GM19397 (cell line): ENCODE data around the gene LORICRIN.

Experiments
- ATAC-seq: cut with Tn5 transposase; IDR thresholded peaks from one replicate; pipeline ENCODE4 v1.9.1; 2021; ENCODE audit warnings: mild to moderate bottlenecking, moderate library complexity; ENCODE audit not compliant: unreplicated experiment

The LORICRIN gene

GRCh38 chr1:153293851-153294250 lies 34.4 kb downstream of the LORICRIN start:
- no peak for ATAC-seq

- no peak for ATAC-seq
These were observed 42.8 kb downstream of the LORICRIN start for GRCh38 chr1:153302308-153302707.

DNA sequence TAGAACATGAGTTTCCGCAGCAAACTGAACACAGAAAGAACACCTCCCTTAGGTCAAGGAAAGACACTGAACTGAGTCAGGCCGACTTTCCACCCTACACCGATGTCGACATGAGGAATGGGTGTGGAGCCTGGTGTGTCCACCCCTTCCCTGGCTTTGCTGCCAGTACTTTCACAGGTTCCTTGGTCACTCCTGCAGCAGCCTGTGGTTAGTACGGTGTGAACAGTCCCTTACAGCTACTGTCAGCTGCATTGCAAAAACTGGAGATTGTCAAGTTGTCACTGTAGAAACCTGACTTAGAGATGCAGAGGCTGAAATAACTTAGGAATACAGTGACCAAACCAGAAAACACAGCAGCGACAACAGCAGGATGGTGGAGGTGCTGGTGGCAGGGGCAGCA lies 46.2 kb downstream of the LORICRIN start:
- no peak for ATAC-seq

DNA sequence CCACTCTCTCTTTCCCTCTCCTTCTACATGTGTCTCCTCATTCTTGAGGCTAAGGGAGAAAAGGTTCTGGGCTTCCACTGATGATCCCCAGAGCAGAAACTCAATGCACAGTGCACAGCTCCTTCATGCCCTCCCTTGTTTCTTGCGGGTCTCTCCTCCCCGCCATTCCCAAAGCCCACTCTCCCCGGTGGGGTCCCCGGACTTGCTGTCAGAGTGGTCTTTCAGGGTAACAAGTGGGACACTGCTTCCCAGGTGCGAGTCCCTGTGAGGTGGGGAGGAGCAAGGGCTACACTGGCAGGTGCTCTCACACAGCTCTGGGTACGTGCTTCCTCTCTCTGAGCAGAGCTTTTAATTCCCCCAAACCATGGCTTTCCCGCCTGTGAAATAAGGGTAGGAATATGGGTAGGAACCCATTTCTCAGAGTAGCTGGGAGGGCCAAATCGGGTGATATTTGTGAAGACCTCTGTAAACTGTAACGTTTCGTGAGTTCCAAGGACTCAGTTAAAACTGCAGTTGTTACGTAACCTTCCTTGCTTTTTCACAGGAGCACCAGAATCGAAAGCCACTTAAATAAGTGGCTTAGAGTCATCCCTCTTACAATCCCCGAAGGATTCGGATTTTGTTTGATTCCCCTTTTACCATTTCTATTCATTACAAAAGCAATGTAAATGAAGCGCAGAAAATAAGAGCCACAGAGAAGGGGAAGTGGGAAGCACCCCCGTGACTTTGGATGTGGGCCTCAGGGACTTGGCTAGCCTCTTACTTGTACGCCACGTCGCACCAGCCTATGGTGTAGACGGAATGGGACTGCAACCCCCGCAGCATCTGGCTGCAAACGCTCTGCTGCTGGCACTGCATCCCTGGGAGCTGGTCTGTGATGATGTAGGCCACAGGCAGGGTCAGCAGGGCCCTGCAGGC lies 47.1 kb downstream of the LORICRIN start:
- ATAC-seq, result no peak

DNA sequence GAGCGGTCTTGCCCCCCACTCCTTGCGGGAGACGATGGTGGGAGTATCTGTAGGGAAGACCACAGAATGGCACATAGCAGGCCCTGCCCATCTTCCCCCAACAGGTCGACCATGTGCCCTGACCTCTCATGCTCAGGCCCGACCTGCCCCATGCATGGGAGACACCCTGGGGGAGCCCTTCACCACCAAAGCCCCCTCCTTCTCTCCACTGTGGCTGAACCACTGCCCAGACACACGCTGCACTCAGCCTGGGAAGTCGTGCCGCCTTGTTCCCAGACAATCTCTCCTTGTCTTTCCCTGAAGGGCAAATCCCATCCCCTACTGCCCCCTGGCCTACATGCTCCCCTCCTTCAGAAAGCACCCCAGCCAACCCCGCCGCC lies 47.7 kb downstream of the LORICRIN start:
- ATAC-seq, result no peak

GRCh38 chr1:153308540-153308939 lies 49.1 kb downstream of the LORICRIN start:
- ATAC-seq, result no peak

GRCh38 chr1:153309441-153309840 lies 50.0 kb downstream of the LORICRIN start:
- ATAC-seq, result no peak

DNA sequence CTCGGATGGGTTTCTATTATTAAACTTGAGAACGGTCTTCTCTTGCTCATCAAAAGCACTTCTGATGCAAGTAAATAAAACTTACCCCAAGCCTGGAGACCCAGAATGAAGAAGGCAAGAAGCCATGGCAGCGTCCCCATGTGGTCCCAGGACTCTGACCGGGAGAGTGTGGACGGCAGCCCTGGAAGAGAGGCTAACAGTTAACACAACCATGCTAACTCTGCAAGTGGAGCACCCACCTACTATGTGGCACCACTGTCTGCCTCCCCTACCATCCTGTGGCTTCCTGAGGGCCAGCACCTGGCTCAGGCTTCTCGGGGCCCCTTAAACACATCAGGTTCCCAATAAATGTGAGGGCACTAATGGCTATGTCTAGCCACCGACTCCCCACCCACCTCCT lies 51.0 kb downstream of the LORICRIN start:
- ATAC-seq, result no peak
